Stimulated activated CD8-positive, alpha-beta memory T cell treated with anti-CD3 and anti-CD28 coated beads, Interleukin-12 subunit alpha, Interleukin-12 subunit beta, amount 100 ng/mL, for 1 hour (primary cell): ENCODE data around the gene CDCA5.

Experiments used
- DNase-seq: peaks from one replicate; pipeline ENCODE4 v3.0.0-alpha.2; 2020; ENCODE audit warnings: low read depth

Gene CDCA5

DNA sequence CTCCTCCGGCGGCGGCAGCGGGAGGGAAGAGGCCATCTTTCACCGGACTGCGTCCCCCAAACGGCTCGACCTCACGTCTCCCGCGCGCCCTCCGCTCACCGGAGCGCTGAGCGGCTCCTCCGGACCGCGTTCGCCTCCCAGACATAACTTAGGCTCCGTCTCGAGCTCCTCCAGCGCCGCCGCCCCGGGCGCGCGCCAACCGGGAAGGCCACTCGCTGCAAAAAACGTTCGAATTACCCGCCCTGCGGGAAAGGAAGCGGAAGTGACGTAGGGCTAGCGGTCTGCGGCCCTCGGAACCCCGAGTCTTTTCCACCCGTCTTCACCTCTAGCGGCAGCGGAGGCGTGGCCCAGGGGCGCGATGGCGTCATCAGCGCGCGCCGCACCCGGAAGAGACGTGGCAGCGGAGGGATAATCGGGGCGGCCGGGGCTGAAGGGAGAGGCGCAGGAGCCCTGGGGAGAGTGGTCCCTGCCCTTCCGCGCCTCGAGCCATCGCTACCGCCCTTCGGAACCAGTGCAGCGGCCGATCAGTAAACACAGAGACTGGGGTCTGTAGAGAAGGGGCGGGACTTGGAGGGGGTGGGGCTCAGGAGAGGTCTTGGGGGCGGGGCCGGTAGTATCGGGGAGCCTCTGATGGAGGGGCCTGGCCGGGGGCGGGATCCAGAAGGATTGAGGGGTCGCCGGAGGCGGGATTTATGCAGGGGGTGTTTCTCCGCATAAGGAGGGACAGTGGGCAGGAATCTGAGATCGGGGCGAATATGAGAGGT is at the start of gene CDCA5, which contains the start of gene ZFPL1:
CDCA5 (minus strand) TSS at position 207 of the 764 bp plus-strand sequence; CDS start at position 145, 62 bp downstream.
ZFPL1 (plus strand) TSS at position 389 of the 764 bp plus-strand sequence. CDS start 477 bp downstream, outside the sequence.
- peak; percentile 96 for DNase-seq

GRCh38 chr11:65132988-65133700 is 49.3 kb upstream of the CDCA5 start:
- DNase-seq = no peak

DNA sequence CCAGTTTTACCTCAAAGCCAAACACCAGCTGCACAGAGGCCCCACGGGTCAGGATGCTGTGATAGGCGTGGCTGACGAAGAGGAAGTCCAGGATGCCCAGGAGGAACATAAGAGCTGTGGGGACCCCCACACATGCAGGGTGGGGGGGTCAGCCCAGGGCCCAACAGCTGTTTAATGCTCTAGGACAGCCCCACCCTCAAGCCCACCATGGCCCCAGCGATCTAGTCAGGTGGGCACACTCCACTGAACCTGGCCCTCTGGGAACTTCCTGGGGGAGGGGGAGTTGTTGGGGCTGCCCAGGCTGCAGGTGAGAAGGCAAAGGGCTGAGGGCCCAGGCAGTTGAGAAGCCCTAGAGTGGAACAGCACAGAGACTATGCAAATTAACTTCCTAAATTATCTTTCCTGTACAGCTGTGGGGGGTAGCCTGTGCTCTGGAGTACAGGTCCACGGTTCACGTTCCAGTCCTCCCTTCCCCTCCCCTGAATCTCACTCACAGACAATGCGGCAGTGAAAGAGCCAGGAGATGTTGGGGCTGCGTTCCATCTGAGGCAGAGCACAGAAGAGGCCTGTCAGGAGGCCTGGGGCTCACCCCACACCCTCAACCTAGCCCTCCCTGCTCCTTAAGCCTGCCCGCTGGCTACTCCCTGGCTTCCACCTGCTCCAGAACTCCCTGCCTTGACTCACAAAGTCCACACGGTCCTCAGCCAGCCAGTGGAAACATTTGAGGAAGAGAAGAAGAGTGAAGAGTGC is 48.6 kb upstream of the CDCA5 start:
- no peak for DNase-seq

DNA sequence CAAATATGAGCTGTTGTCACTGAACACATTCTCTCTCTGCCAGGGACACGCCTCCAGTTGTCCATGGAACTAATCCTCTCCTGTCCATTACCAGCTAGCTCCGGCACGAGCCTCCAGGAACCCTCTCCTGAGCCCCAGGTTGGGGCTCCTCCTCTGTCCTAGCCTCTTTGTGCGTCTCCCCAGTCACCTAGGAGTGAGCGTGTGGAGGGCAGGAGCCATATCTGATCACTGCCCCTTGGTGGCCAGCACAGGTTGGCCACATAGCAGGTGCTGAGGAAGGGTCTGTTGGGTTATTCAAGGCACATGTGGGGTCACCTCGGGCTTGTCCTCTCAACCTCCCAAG is 48.0 kb upstream of the CDCA5 start:
- no peak for DNase-seq

DNA sequence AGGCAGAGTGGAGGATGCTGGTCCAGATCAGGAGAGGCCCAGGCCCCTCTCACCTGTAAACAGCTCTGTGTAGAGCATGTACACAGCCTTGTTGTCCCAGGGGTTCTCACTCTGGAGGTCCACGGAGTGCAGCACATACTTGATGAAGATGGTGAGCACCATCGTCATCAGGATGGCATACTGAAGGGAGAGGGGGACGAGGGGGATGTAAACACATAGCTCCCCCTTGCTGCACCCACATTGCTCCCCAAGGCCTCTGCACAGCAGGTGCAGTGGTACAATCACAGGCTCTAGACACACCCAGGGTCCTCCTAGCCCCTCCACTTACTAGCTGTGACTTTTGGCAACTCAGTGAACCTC is 47.6 kb upstream of the CDCA5 start:
- DNase-seq = no peak

DNA sequence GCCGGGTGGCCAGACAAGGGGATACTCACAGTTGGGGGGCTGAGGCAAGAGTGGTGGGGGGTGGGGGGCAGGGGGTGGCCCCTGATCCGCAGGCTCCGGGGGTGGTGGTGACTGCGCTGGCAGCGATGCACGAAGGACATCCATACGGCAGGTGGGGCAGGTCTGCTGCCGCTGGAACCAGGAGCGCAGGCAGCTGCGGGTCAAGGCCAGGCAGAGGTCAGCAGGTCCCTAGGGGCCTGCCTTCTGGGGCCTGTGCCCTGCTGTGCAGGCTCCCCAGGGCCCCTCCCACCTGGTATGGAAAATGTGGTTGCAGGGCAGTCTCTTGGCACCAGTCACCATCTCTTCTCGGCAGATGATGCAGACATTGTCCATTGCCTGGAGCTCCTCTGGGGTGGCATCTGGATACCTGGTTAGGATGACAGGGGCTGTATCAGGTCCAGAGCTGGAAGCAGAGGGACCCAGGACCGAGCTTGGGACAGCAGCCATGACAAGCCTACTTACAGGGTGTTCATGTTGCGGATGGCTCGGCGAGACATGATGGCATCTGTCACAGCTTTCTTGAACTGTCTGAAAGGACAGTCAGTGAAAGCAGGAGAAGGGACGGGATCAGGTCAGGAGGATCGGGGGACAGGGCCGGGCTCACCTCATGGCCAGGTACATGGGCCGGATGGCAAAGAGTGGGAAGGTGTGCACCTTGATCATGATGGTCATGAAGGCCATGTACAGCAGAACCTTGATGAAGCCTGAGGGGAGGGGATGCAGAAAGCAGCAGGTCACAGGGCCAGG is 47.0 kb upstream of the CDCA5 start:
- DNase-seq = no peak

- DNase-seq = no peak
Observed at GRCh38 chr11:65129649-65130441, 46.0 kb upstream of the CDCA5 start.

GRCh38 chr11:65128182-65129145 is 44.6 kb upstream of the CDCA5 start:
- no peak for DNase-seq

- no peak for DNase-seq
Observed at GRCh38 chr11:65127473-65128181, 43.8 kb upstream of the CDCA5 start.

DNA sequence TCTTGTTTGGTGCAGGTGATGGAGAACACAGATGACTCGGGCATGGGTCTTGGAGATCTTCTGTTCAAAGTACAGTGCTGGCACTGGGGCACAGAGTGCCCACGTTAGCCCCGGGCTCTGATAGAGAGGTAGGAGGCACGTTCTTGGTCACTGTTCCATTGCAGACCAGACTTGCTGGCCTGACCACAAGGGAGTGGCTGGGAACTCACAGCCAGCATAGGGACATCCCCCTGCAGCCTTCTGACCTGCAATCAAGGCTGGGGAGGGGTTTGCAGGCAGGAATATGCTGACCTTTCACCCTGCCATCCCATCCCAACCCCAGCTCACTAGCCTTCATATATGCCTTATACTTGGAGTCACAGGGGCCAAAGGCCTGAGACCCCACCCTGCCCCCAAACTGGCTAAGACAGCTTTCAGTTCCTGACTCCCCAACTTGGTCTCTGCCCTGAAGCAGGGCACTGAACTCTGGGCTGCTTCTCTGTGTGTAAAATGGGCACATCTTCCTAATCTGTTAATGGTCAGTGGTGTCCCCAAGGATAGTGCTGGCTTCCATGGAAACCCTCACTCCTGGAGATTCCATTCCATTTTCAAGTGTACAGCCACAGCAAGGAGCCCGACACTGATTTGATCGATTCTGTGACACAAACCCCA is 42.9 kb upstream of the CDCA5 start:
- no peak for DNase-seq

DNA sequence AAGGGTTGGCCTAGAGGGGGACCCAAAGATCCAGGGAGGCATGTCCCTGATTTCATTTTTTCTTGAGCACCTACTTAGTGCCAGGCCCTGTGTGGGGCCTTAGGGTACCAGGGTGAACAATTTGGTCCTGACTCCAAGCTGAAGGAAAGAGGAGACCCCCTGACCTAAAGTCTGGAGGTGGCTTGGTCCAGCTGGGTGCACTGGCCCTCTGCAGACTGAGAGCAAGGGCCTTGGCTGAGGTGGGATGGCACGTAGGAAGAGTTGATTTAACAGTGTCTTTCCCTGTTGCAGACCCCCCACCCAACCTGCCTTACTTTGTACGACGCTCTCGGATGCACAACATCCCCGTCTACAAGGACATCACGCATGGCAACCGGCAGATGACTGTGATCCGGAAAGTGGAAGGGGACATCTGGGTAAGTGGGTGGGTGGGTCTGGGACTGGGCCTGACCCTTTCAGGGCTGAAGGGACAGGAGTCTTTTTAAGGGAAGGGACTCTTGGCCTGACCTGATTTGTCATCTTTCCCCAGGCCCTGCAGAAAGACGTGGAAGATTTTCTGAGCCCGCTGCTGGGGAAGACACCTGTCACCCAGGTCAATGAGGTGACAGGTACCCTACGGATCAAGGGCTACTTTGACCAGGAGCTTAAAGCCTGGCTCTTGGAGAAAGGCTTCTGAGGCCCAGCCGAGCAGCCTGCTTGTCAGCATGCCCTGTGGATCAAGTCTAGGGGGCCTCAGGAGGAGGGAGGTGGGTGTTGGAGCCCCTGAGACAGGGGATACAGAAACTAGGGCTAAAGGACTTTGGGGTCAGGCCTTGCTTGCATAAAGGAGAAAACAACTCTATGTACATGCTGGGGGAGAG is 41.6 kb upstream of the CDCA5 start:
- DNase-seq = no peak

DNA sequence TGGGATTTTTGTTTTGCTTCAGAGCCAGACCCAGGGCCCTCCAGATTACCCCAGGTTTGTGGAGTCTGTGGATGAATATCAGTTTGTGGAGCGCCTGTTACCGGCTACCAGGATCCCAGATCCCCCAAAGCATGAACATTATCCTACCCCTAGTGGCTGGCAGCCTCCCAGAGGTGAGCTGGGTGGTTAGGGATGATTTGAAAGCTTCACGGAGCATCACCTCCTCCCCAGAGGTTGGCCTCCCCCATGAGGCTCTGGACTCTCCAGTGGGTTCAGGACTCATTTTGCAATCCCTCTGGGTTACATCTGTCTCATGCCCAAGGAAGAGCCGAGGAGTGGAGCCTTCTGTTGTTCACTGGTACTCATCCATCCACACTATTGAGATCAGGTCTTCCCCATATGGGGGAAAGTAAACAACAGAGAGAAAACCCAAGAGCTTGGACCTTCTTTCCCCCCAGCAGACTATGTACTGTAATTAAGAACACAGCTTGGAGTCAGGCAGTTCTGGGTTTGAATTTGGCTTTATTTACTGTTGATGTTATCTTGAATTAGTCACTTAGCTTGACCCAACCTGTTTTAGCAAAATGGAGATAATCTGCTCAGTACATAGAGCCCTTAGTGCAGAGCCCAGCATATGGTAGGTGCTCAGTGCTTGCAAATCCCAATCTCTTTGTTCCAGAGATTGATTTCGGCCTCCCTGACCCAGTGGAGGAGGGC is 40.8 kb upstream of the CDCA5 start:
- no peak for DNase-seq

GRCh38 chr11:65121865-65122696 is 38.2 kb upstream of the CDCA5 start, which contains the start of the genes FAU and MRPL49:
FAU (minus strand) TSS chr11:65122134; CDS start chr11:65121813, 321 bp downstream.
MRPL49 (plus strand) TSS chr11:65122321; CDS start chr11:65122347, 26 bp downstream.
- DNase-seq = peak; percentile 98

- no peak for DNase-seq
Observed at GRCh38 chr11:65121447-65121864, 37.6 kb upstream of the CDCA5 start.

DNA sequence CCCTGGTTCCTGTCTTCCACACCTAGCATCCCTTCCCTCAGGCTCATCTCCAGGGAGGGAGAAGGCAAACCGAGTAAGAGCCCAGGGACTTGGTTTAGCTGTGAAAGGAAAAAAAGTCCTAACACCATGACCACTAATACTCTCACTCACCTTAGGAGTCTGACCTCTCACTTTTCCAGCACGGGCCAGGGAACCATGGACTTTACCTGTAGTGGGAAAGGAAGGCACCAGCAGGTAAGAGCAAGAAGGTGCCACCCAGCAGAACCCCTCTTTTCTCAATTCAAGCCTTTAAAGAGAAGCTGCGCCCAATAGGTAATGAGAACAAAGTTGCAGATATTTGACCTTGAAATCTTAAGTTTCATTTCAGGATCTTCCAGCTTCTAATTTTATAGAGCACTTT is 37.0 kb upstream of the CDCA5 start:
- no peak for DNase-seq

- no peak for DNase-seq
Observed at GRCh38 chr11:65119670-65119995, 35.8 kb upstream of the CDCA5 start.
